Muscle layer of colon (tissue), 2 donors: Measurements from ENCODE around the gene MYADM.

Experiments used
- H3K27ac ChIP-seq: one replicate; pipeline ENCODE4 v1.7.0; 2013; ENCODE audit warnings: low read depth, mild to moderate bottlenecking, low read length, moderate library complexity
- H3K27me3 ChIP-seq, 2 donors: one replicate each; pipeline ENCODE4 v1.7.0; 2013; ENCODE audit warnings: low read length in 2 of 2, mild to moderate bottlenecking in 2 of 2; ENCODE audit not compliant: insufficient read depth in 2 of 2, control insufficient read depth in 1 of 2
- H3K36me3 ChIP-seq: one replicate; pipeline ENCODE4 v1.7.0; 2013; ENCODE audit warnings: mild to moderate bottlenecking, low read length; ENCODE audit not compliant: insufficient read depth
- H3K4me1 ChIP-seq: one replicate; pipeline ENCODE4 v1.7.0; 2013; ENCODE audit warnings: mild to moderate bottlenecking, low read length; ENCODE audit not compliant: insufficient read depth
- H3K4me3 ChIP-seq, 2 donors: one replicate each; pipeline ENCODE4 v1.7.0; 2013; ENCODE audit warnings: low read length in 2 of 2, low read depth in 1 of 2, mild to moderate bottlenecking in 1 of 2, moderate library complexity in 1 of 2
- H3K9ac ChIP-seq: one replicate; pipeline ENCODE4 v1.7.0; 2013; ENCODE audit warnings: low read length
- H3K9me3 ChIP-seq: one replicate; pipeline ENCODE4 v1.7.0; 2013; ENCODE audit warnings: mild to moderate bottlenecking, low read length
- donor health status: abdominal sarcoma.
- donor health status: Adenocarcinoma of cecum.

Gene MYADM

DNA sequence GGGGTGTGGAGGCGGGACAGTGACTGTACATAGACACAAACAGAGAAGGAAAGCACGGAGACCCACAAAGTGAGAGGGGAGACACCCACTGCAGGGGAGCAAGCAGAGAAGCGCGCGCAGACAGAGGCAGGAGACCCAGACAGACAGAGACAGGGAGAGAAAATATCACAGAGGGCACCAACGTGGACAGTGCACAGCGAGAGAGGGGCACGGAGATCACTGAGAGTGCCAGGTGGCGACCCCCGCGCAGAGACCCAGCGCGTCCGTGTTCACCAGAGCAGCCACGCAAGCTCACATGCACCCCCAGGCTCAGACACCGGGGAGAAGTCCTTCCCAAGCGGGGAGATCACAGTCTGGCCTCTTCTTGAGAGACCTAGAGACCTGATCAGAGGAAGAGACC lies 40.0 kb downstream of the MYADM start:
- H3K36me3 ChIP-seq = no peaks in the 10 kb centered on the region
- peaks cover 52 to 72% of the 10 kb centered on the region in 2 donors for H3K27me3 ChIP-seq
- H3K4me1 ChIP-seq = peaks cover 16% of the 10 kb centered on the region
- H3K9ac ChIP-seq = no peak overlapping the region
- H3K9me3 ChIP-seq = no peaks in the 10 kb centered on the region
- H3K27ac ChIP-seq = no peak overlapping the region
- no peak overlapping the region for H3K4me3 ChIP-seq

DNA sequence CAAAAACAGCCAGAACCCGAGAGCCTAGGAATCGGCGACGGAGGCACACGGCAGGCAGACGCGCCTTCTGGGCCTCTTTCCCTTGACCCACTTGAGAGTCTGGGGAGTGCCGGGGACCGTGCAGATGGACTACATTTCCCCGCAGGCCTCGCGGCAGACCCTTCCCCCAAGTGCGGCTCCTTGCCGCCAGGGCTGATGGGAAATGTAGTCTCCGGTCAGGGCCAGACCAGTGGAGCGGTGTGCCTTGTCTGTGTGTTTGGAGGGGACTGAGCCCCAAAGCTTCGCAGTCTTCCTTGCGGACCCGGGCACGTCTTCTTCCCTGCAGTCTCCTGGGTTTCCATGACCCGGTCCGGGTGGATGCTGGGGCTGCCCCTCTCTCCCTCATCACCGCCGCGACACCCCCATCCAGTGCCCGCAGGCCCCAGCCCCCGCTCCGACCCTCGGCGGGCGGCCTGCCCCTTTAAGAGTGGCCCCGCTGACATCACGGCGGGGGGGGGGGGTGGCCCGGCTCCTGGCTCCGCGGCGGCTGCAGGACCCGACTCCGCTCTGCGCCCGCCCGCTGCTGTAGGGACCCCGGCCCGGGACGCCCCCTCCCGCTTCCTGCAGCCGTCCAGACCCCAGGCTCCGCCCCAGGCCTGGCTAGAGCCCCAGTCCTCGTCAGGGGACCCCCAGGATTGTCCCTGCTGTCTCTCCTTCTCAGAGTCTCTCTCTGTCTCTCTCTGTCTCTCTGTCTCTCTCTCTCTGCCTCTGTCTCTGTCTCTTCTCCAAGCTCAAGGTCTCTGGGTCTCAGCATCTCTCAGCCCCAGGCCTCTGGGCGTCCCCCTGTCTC lies 40.6 kb downstream of the MYADM start:
- Histone ChIP-seq H3K4me1 (peaks cover 16% of the 10 kb centered on the region), H3K36me3 (no peaks in the 10 kb centered on the region), H3K9ac (no peak overlapping the region), H3K9me3 (no peaks in the 10 kb centered on the region), H3K4me3 (no peak overlapping the region), H3K27me3 (peaks cover 52 to 73% of the 10 kb centered on the region in 2 donors), H3K27ac (no peak overlapping the region)

DNA sequence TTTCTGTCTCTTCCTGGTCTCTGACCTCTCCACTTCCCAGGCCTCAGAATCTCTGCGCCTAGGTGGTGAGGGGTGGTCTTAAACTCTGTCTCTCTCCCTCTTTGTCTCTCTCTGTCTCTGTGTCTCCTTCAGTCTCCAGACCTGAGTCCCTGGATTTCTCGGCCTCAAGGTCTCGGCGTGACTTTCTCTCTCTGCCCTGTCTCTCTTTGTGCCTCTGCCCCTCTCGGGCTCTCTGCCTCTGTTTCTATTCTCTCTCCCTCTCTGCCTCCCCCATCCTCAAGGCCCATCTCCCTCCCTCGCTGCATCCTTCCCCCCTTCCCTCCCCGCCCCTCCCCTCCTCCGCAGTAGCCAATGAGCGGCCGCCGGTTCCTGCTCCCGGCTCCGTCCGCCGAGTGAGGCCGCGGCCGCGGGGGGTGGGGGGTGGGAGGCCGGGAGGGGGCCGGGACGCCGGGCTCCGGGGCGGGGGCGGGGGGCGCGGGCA lies 41.3 kb downstream of the MYADM start, which contains the start of gene CACNG7:
TSS of gene CACNG7 (plus strand) at position 344 of the 481 bp plus-strand sequence. CDS start 3,554 bp downstream, outside the sequence.
- H3K9me3 ChIP-seq = no peaks in the 10 kb centered on the region
- H3K27ac ChIP-seq = no peak within 1 kb of the TSS
- peaks cover 16% of the 10 kb centered on the region for H3K4me1 ChIP-seq
- H3K9ac ChIP-seq = no peak within 1 kb of the TSS
- H3K4me3 ChIP-seq = no peak within 1 kb of the TSS
- H3K27me3 ChIP-seq = peaks cover 52 to 72% of the 10 kb centered on the region in 2 donors
- no peaks in the 10 kb centered on the region for H3K36me3 ChIP-seq

DNA sequence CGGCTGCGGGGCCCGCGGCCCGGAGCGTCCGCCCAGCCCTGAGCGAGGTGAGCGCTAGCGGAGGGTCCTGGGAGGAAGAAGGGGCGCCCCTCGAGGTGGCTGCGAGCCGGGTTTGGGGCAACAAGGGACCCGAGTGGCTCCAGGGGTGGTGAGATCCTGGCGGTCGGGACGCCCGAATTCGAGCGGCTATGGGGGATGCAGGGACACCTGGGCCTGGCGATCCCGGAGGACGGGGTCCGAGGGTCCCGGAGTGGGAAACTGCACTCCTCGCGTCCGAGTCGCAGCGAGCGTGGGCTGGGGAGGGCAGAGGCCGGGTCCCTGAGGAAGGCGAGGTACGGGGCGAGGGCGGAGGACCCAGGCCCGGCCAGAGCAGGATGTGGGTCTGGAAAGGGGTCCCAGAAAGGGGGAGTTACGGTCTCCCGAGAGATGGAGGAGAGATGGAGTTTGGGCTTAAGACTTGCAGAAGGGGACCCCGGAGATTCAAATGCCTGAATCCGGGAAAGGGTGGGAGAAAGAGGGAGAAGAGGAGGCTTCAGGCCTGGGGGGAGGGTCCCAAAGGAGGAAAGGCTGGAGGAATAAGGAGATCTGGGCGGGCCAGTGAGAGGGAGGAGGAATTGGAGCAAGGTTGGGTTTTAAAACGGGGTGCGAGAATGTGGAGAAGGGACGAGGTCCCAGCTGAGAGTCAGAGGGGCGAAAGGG lies 41.9 kb downstream of the MYADM start:
- Histone ChIP-seq H3K27me3 (peaks cover 52 to 72% of the 10 kb centered on the region in 2 donors), H3K4me3 (no peak overlapping the region), H3K9ac (no peak overlapping the region), H3K4me1 (peaks cover 16% of the 10 kb centered on the region), H3K36me3 (no peaks in the 10 kb centered on the region), H3K27ac (no peak overlapping the region), H3K9me3 (no peaks in the 10 kb centered on the region)

DNA sequence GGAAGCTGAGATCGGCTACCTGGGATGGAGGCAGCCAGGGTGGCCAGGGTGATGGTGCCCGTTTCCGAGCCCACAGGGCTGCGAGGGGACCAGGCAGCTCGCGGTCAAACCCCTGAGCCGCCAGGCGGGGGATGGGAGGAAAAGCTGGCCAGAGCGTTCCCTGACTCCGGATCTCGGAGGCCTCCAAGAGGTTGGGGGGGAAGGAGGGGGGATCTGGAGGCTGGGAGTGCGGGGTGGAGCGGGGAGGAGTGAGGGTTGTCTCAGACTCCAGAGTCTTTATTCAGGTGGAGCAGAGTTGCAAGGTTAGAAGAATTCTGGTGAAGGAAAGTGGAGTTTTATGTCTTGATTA lies 42.5 kb downstream of the MYADM start:
- Histone ChIP-seq H3K4me1 (peaks cover 16% of the 10 kb centered on the region), H3K9ac (no peak overlapping the region), H3K9me3 (no peaks in the 10 kb centered on the region), H3K4me3 (no peak overlapping the region), H3K36me3 (no peaks in the 10 kb centered on the region), H3K27me3 (peaks cover 52 to 68% of the 10 kb centered on the region in 2 donors), H3K27ac (no peak overlapping the region)

DNA sequence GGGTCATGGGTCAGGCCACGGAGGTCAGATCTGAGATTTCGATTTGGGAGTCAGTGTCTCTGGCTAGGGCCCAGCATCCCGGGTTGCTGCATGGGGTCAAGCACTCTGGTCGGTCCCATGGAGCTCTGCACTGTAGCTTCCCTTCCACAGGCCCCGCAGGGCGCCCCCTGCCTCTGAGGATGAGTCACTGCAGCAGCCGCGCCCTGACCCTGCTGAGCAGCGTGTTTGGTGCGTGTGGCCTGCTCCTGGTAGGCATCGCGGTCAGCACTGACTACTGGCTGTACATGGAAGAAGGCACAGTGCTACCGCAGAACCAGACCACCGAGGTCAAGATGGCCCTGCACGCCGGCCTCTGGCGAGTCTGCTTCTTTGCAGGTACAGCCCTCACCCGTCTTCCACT lies 45.0 kb downstream of the MYADM start:
- Histone ChIP-seq H3K9ac (no peak overlapping the region), H3K9me3 (no peaks in the 10 kb centered on the region), H3K4me1 (peaks cover 9% of the 10 kb centered on the region), H3K4me3 (no peak overlapping the region), H3K36me3 (no peaks in the 10 kb centered on the region), H3K27me3 (peaks cover 37 to 52% of the 10 kb centered on the region in 2 donors), H3K27ac (no peak overlapping the region)

DNA sequence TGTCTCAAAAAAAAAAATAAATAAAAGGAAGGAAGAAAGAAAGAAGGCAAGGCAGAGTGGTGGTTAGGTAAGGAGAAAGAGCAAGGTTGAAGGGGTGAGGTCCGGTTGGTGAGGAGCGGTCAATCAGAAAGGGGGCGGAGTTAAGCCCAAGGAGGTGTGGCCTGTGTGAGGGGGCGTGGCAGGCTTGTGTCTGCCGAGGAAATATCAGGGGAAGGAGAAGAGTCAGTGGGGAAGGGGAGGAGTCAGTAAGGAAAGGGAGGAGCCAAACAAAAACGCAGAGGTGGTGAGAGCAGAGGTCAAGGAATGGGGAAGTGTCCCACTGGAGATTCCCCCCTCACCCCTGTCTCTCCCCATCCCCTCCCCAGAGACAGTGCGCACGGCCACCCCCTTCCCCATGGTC lies 47.3 kb downstream of the MYADM start:
- H3K27ac ChIP-seq = no peak overlapping the region
- H3K9me3 ChIP-seq = no peaks in the 10 kb centered on the region
- peaks cover 18 to 31% of the 10 kb centered on the region in 2 donors for H3K27me3 ChIP-seq
- H3K9ac ChIP-seq = no peak overlapping the region
- no peak overlapping the region for H3K4me3 ChIP-seq
- no peaks in the 10 kb centered on the region for H3K4me1 ChIP-seq
- no peaks in the 10 kb centered on the region for H3K36me3 ChIP-seq

DNA sequence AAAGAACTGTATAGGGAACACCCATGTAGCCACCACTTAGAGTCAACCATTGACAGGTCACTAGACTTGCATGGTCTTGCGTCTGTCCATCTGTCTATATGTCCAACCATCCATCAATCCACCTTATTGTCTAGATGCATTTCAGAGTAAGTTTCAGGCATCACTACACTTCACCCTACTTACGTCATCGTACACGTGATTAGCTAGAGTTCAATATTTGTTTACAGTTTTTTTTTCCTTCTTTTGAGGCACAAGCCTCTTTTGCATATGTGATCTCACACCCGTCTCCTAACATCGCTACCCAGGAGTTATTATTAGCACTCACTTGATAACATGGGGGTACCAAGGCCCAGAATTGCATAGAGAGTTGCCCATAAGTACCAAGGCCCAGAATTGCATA lies 48.3 kb downstream of the MYADM start:
- no peak overlapping the region for H3K9ac ChIP-seq
- peaks cover 10 to 21% of the 10 kb centered on the region in 2 donors for H3K27me3 ChIP-seq
- no peak overlapping the region for H3K27ac ChIP-seq
- no peaks in the 10 kb centered on the region for H3K36me3 ChIP-seq
- no peaks in the 10 kb centered on the region for H3K9me3 ChIP-seq
- no peaks in the 10 kb centered on the region for H3K4me1 ChIP-seq
- no peak overlapping the region for H3K4me3 ChIP-seq

DNA sequence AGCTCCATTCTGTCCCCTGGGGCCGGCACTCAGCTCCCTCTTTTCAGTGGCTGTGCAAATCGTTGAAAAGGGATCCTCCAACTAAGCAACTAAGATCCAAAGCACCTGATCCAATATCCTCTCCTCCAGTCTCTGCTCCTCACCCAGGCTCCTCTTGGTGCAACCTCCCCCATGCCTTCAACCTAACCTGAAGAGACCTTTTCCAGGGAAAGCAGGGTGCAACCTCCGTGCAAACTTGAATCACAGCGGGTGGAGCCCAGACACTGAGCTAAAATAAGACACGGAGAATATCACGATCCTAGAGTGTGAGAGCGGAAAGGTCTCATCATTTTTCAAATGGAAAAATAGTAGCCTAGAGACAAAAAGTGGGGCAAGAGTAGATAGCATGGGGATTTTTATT lies 49.7 kb downstream of the MYADM start:
- Histone ChIP-seq H3K9me3 (no peaks in the 10 kb centered on the region), H3K27me3 (peaks cover 0 to 10% of the 10 kb centered on the region in 2 donors), H3K9ac (no peak overlapping the region), H3K36me3 (no peaks in the 10 kb centered on the region), H3K4me1 (no peaks in the 10 kb centered on the region), H3K27ac (no peak overlapping the region), H3K4me3 (no peak overlapping the region)
